HG02943 (cell line): ENCODE measurements around the gene LYPD6.
"Not testable (repeated sequence)": the region's sequence is repeated elsewhere in the genome, so short reads cannot be mapped to it uniquely, and the experiment has no call there.

ENCODE experiments used
- ATAC-seq: cut with Tn5 transposase; IDR thresholded peaks from one replicate; pipeline ENCODE4 v1.9.1; 2021; ENCODE audit warnings: mild to moderate bottlenecking, low read depth, moderate library complexity; ENCODE audit not compliant: unreplicated experiment

The LYPD6 gene

GRCh38 chr2:149490296-149490695 is 159.9 kb downstream of the LYPD6 start:
- no peak for ATAC-seq

- ATAC-seq, result no peak
Measured at GRCh38 chr2:149492923-149493322, 162.5 kb downstream of the LYPD6 start.

DNA sequence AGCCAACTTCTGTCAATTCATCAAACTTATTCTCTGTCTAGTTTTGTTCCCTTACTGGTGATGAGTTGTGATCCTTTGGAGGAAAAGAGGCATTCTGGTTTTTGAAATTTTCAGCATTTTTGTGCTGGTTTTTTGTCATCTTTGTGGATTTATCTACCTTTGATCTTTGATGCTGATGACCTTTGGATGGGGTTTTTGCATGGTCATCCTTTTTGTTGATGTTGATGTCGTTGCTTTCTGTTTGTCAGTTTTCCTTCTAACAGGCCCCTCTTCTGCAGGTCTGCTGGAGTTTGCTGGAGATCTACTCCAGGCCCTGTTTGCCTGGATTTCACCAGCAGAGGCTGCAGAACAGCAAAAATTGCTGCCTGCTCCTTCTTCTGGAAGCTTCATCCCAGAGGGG is 168.8 kb downstream of the LYPD6 start:
- not testable (repeated sequence) for ATAC-seq

DNA sequence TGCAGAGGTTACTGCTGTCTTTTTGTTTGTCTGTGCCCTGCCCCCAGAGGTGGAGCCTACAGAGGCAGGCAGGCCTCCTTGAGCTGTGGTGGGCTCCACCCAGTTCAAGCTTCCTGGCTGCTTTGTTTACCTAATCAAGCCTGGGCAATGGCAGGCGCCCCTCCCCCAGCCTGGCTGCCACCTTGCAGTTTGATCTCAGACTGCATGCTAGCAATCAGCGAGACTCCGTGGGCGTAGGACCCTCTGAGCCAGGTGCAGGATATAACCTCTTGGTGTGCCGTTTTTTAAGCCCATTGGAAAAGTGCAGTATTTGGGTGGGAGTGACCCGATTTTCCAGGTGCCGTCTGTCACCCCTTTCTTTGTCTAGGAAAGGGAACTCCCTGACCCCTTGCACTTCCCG is 176.4 kb downstream of the LYPD6 start:
- ATAC-seq, result not testable (repeated sequence)

- ATAC-seq, result no peak
Measured at GRCh38 chr2:149507974-149508373, 177.6 kb downstream of the LYPD6 start.

- no peak for ATAC-seq
Measured at GRCh38 chr2:149513461-149513860, 183.1 kb downstream of the LYPD6 start.
